ENCODE measurements around the gene MYOM1. TPM values are rescaled to one million over a fixed set of nuclear protein-coding genes. Genes with fewer than 3 reads are reported as not detected.

MYOM1 gene
- total RNA-seq, 1 donor from 2014 or later, result 0.46 TPM

- TF ChIP-seq CTCF (IDR thresholded peaks at IDR 0.05), result no peak
- Mint-ChIP-seq H3K4me1 (ENCODE audit: unreplicated experiment) (no peaks in the 10 kb centered on the region), H3K27ac (ENCODE audit: unreplicated experiment) (no peak overlapping the region), H3K27me3 (ENCODE audit: unreplicated experiment) (peaks cover 13% of the 10 kb centered on the region), H3K4me3 (ENCODE audit: unreplicated experiment) (no peak overlapping the region), H3K36me3 (ENCODE audit: unreplicated experiment) (no peaks in the 10 kb centered on the region), H3K9me3 (ENCODE audit: unreplicated experiment) (no peaks in the 10 kb centered on the region)
- DNase-seq (ENCODE audit: extremely low spot score, unreplicated experiment), result no peak
Observed at GRCh38 chr18:3140986-3141639, 78.7 kb downstream of the MYOM1 start.

- Mint-ChIP-seq H3K4me3 (ENCODE audit: unreplicated experiment) (no peak overlapping the region), H3K4me1 (ENCODE audit: unreplicated experiment) (no peaks in the 10 kb centered on the region), H3K36me3 (ENCODE audit: unreplicated experiment) (no peaks in the 10 kb centered on the region), H3K27ac (ENCODE audit: unreplicated experiment) (no peak overlapping the region), H3K9me3 (ENCODE audit: unreplicated experiment) (no peaks in the 10 kb centered on the region), H3K27me3 (ENCODE audit: unreplicated experiment) (peaks cover 10% of the 10 kb centered on the region)
- TF ChIP-seq CTCF (IDR thresholded peaks at IDR 0.05), result no peak
- DNase-seq (ENCODE audit: extremely low spot score, unreplicated experiment), result no peak
Observed at GRCh38 chr18:3140342-3140741, 79.4 kb downstream of the MYOM1 start.

GRCh38 chr18:3139406-3139805 is 80.4 kb downstream of the MYOM1 start:
- no peaks in the 10 kb centered on the region for H3K36me3 Mint-ChIP-seq (ENCODE audit: unreplicated experiment)
- H3K4me3 Mint-ChIP-seq (ENCODE audit: unreplicated experiment), result no peak overlapping the region
- H3K27ac Mint-ChIP-seq (ENCODE audit: unreplicated experiment), result no peak overlapping the region
- H3K27me3 Mint-ChIP-seq (ENCODE audit: unreplicated experiment), result peaks cover 10% of the 10 kb centered on the region
- no peaks in the 10 kb centered on the region for H3K4me1 Mint-ChIP-seq (ENCODE audit: unreplicated experiment)
- H3K9me3 Mint-ChIP-seq (ENCODE audit: unreplicated experiment), result no peaks in the 10 kb centered on the region
- TF ChIP-seq CTCF (IDR thresholded peaks at IDR 0.05), result no peak
- no peak for DNase-seq (ENCODE audit: extremely low spot score, unreplicated experiment)

GRCh38 chr18:3138274-3138975 is 81.3 kb downstream of the MYOM1 start:
- no peaks in the 10 kb centered on the region for H3K9me3 Mint-ChIP-seq (ENCODE audit: unreplicated experiment)
- no peaks in the 10 kb centered on the region for H3K36me3 Mint-ChIP-seq (ENCODE audit: unreplicated experiment)
- DNase-seq (ENCODE audit: extremely low spot score, unreplicated experiment), result no peak
- no peak overlapping the region for H3K27ac Mint-ChIP-seq (ENCODE audit: unreplicated experiment)
- no peak for TF ChIP-seq CTCF (IDR thresholded peaks at IDR 0.05)
- peaks cover 10% of the 10 kb centered on the region for H3K27me3 Mint-ChIP-seq (ENCODE audit: unreplicated experiment)
- no peaks in the 10 kb centered on the region for H3K4me1 Mint-ChIP-seq (ENCODE audit: unreplicated experiment)
- H3K4me3 Mint-ChIP-seq (ENCODE audit: unreplicated experiment), result no peak overlapping the region

- peaks cover 10% of the 10 kb centered on the region for H3K27me3 Mint-ChIP-seq (ENCODE audit: unreplicated experiment)
- H3K9me3 Mint-ChIP-seq (ENCODE audit: unreplicated experiment), result no peaks in the 10 kb centered on the region
- DNase-seq (ENCODE audit: extremely low spot score, unreplicated experiment), result no peak
- H3K27ac Mint-ChIP-seq (ENCODE audit: unreplicated experiment), result no peak overlapping the region
- TF ChIP-seq CTCF (IDR thresholded peaks at IDR 0.05), result no peak
- H3K4me1 Mint-ChIP-seq (ENCODE audit: unreplicated experiment), result no peaks in the 10 kb centered on the region
- H3K36me3 Mint-ChIP-seq (ENCODE audit: unreplicated experiment), result no peaks in the 10 kb centered on the region
- H3K4me3 Mint-ChIP-seq (ENCODE audit: unreplicated experiment), result no peak overlapping the region
Observed at GRCh38 chr18:3135536-3135935, 84.2 kb downstream of the MYOM1 start.

Data from osteocyte (in vitro differentiated cells).